Keratinocyte (primary cell): Measurements from ENCODE around the gene PSAPL1. TPM values are rescaled to one million over a fixed set of nuclear protein-coding genes. Genes with fewer than 3 reads are reported as not detected.

Experiments used
- DNase-seq: peaks from one replicate; pipeline ENCODE4 v3.0.0-alpha.2; 2011; ENCODE audit warnings: low read depth, missing footprints, low spot score
- FAIRE-seq: peaks from 2 replicates; lab custom pipeline; 2011; peaks lifted over from hg19 to GRCh38; lab: Jason Lieb, UNC
- H2AFZ ChIP-seq: 2 replicates; pipeline ENCODE4 v1.6.0; 2012; ENCODE audit warnings: low read length, control low read depth, inconsistent platforms; ENCODE audit not compliant: control insufficient read depth
- H3K27ac ChIP-seq: 2 replicates; pipeline ENCODE4 v1.5.1; 2011; ENCODE audit warnings: low read length; ENCODE audit not compliant: control insufficient read depth, insufficient read depth
- H3K27me3 ChIP-seq: 3 replicates; pipeline ENCODE4 v1.6.0; 2011; ENCODE audit warnings: low read length; ENCODE audit not compliant: control insufficient read depth, insufficient read depth; ENCODE audit errors: extremely low read depth
- H3K36me3 ChIP-seq, 2 experiments: 2 replicates in 1 of 2; 3 replicates in 1 of 2; pipeline ENCODE4 v1.5.1; 2011; ENCODE audit warnings: low read length in 2 of 2, mild to moderate bottlenecking in 1 of 2; ENCODE audit not compliant: control insufficient read depth in 2 of 2, insufficient read depth in 2 of 2; ENCODE audit errors: extremely low read depth in 1 of 2
- H3K4me1 ChIP-seq: 3 replicates; pipeline ENCODE4 v1.5.1; 2011; ENCODE audit warnings: low read length; ENCODE audit not compliant: control insufficient read depth, insufficient read depth; ENCODE audit errors: extremely low read depth
- H3K4me2 ChIP-seq: 3 replicates; pipeline ENCODE4 v1.6.0; 2011; ENCODE audit warnings: low read depth, low read length; ENCODE audit not compliant: control insufficient read depth, insufficient read depth; ENCODE audit errors: extremely low read depth
- H3K4me3 ChIP-seq, 3 experiments: fragments of 200-600 bp in 1 of 3; sonication (generic) in 1 of 3; 2 replicates in 2 of 3; 3 replicates in 1 of 3; pipeline ENCODE4 v1.5.1; 2011 to 2016; ENCODE audit warnings: low read length in 3 of 3, mild to moderate bottlenecking in 3 of 3, control low read depth in 2 of 3, inconsistent platforms in 1 of 3, low read depth in 1 of 3, mixed read lengths in 1 of 3, mixed run types in 1 of 3, moderate library complexity in 1 of 3; ENCODE audit not compliant: control insufficient read depth in 2 of 3, insufficient read depth in 2 of 3; ENCODE audit errors: extremely low read depth in 1 of 3
- H3K79me2 ChIP-seq: 2 replicates; pipeline ENCODE4 v1.6.0; 2012; ENCODE audit warnings: low read length; ENCODE audit not compliant: control insufficient read depth, insufficient read depth
- H3K9ac ChIP-seq: 3 replicates; pipeline ENCODE4 v1.6.0; 2011; ENCODE audit warnings: low read length; ENCODE audit not compliant: control insufficient read depth, insufficient read depth; ENCODE audit errors: extremely low read depth
- H3K9me1 ChIP-seq: 3 replicates; pipeline ENCODE4 v1.6.0; 2011; ENCODE audit warnings: low read length; ENCODE audit not compliant: control insufficient read depth, insufficient read depth; ENCODE audit errors: extremely low read depth
- H3K9me3 ChIP-seq: 2 replicates; pipeline ENCODE4 v1.5.1; 2012; ENCODE audit warnings: low read depth, low read length; ENCODE audit not compliant: control insufficient read depth
- H4K20me1 ChIP-seq: 3 replicates; pipeline ENCODE4 v1.6.0; 2011; ENCODE audit warnings: low read length; ENCODE audit not compliant: control insufficient read depth, insufficient read depth; ENCODE audit errors: extremely low read depth
- CTCF ChIP-seq, 3 experiments: IDR thresholded peaks in 1 of 3; conservative IDR thresholded peaks in 1 of 3; optimal IDR thresholded peaks in 1 of 3; 2 replicates in 2 of 3; 3 replicates in 1 of 3; pipeline versions ENCODE3 to v1.5.1; 2011; ENCODE audit warnings: low read length in 3 of 3, mild to moderate bottlenecking in 3 of 3, moderate library complexity in 2 of 3, control low read depth in 1 of 3, inconsistent platforms in 1 of 3; ENCODE audit not compliant: insufficient read depth in 2 of 3; ENCODE audit errors: extremely low read depth in 1 of 3
- EZH2 ChIP-seq: IDR thresholded peaks from one replicate; pipeline ENCODE4 v1.6.1; 2012; ENCODE audit warnings: inconsistent platforms, mild to moderate bottlenecking, low read length, moderate library complexity
- dilution Hi-C: fragments of 300-500 bp; cut with MboI; formaldehyde crosslinking; loops from one replicate; pipeline ENCODE4 v1.7.0; 2020; ENCODE audit warnings: low sequenced_read_pairs; ENCODE audit not compliant: extremely low pct_ligation_motif_present
- polyA plus RNA-seq, 5 experiments: library from polyadenylated mRNA; depleted of rRNA in 3 of 5; stranded (reverse) in 3 of 5; stranded (forward) in 1 of 5; unstranded in 1 of 5; fragments of >200 nt; gene quantifications; 1 replicate in 1 of 5; 2 replicates in 3 of 5; 3 replicates in 1 of 5; pipeline versions ENCODE4 v1.2.1 to v1.2.3, GENCODE V29; 2011 to 2012; ENCODE audit warnings: missing spikeins in 2 of 5, low read depth in 1 of 5, low replicate concordance in 1 of 5

Gene PSAPL1
- polyA plus RNA-seq, 1 donor (not counting 4 experiments of a cell fraction or from before 2014, with no cell fraction given): 0.03 TPM

DNA sequence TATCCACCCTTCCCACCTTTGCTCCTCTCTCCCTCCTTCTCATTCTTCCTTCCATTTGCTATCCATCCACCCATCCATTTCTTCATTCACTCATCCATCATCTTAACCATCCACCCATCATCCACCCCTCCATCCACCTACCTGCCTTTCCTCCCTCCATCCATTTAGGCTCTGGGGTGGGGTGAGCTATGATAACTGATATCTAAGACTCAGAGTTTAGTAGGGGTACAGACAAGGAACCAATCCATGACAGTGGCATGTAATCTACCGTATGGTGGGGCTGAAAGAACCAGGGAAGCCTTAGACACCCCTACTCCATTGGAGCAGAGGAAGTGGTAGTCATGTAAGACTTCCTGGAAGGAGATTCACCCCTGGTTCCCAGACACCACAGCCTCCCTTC, 23.2 kb downstream of the PSAPL1 start:
- Histone ChIP-seq H3K9me3 (no peaks in the 10 kb centered on the region), H3K4me3 (no peak overlapping the region), H3K9ac (no peak overlapping the region), H3K27ac (no peak overlapping the region), H3K79me2 (no peaks in the 10 kb centered on the region), H3K36me3 (no peaks in the 10 kb centered on the region), H4K20me1 (no peaks in the 10 kb centered on the region), H3K9me1 (no peaks in the 10 kb centered on the region), H3K4me1 (no peaks in the 10 kb centered on the region), H2AFZ (no peak overlapping the region), H3K4me2 (no peak overlapping the region), H3K27me3 (no peaks in the 10 kb centered on the region)
- DNase-seq (no peak), FAIRE-seq (no peak)
- dilution Hi-C loops: no loop called here
- TF ChIP-seq CTCF (optimal IDR thresholded peaks at IDR 0.05 in 1 of 3, IDR thresholded peaks at IDR 0.05 in 1 of 3, conservative IDR thresholded peaks at IDR 0.05 in 1 of 3; ENCODE audit: extremely low read depth in 1 of 3, insufficient read depth in 2 of 3, low read length in 3 of 3): no peak
- TF ChIP-seq EZH2: no peak

DNA sequence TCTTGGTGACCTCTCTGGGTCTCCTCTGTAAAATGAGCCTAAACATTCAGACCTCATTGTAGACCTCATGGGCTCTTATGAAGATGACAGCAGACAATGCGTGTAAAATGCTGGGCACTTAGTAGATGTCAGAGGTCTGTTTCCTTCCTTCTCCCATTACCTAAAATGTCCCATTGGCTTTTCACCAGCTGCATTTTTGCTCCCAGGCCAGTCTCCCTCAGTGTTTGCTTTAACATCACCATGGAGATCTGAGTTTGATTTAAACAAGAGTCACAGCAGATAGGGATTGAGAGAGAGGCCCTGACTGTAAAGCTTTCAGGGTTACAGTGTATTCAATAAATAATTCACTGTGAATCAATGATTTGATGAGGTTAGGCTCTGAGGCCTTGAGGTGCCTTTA, 24.3 kb downstream of the PSAPL1 start:
- Histone ChIP-seq H3K27me3 (no peaks in the 10 kb centered on the region), H3K9me3 (no peaks in the 10 kb centered on the region), H3K9me1 (no peaks in the 10 kb centered on the region), H3K4me3 (no peak overlapping the region), H3K79me2 (no peaks in the 10 kb centered on the region), H3K4me2 (no peak overlapping the region), H3K36me3 (no peaks in the 10 kb centered on the region), H3K27ac (no peak overlapping the region), H4K20me1 (no peaks in the 10 kb centered on the region), H3K9ac (no peak overlapping the region), H3K4me1 (no peaks in the 10 kb centered on the region), H2AFZ (no peak overlapping the region)
- dilution Hi-C loops: no loop called here
- no peak for DNase-seq
- FAIRE-seq: no peak
- TF ChIP-seq CTCF (optimal IDR thresholded peaks at IDR 0.05 in 1 of 3, IDR thresholded peaks at IDR 0.05 in 1 of 3, conservative IDR thresholded peaks at IDR 0.05 in 1 of 3; ENCODE audit: extremely low read depth in 1 of 3, insufficient read depth in 2 of 3, low read length in 3 of 3): no peak
- no peak for TF ChIP-seq EZH2
